HepG2 (cell line): ENCODE measurements around the gene LRATD1. TPM values are rescaled to one million over a fixed set of nuclear protein-coding genes. Genes with fewer than 3 reads are reported as not detected.

Experiments
- ATAC-seq: fragments of 200-7000 bp; cut with Tn5 transposase; 3 replicates; pipeline ENCODE4 v1.9.1; 2020; ENCODE audit warnings: mild to moderate bottlenecking, moderate library complexity
- BruUV-seq: library from RNA; stranded (reverse); fragments of 400-500 nt; replicated peaks from 2 replicates; lab custom pipeline; 2021; lab: Mats Ljungman, UMichigan
- CTCF ChIA-PET: fragments of 300-600 bp; formaldehyde crosslinking; extraction: SDS; loops from one replicate; lab custom pipeline; 2021; ENCODE audit warnings: low total read pairs, inconsistent platforms, low intra/inter-chr PET ratio; lab: Yijun Ruan, JAX
- POLR2A ChIA-PET: fragments of 350-600 bp; sonication (Branson Sonifier 250); formaldehyde crosslinking; loops from one replicate; lab custom pipeline; 2020; ENCODE audit warnings: antibody characterized with exemption, inconsistent platforms; lab: Yijun Ruan, JAX
- DNase-seq: peaks from one replicate; pipeline ENCODE4 v3.0.0-alpha.2; 2015; ENCODE audit warnings: low spot score
- FAIRE-seq: peaks from 3 replicates; lab custom pipeline; 2011; peaks lifted over from hg19 to GRCh38; lab: Jason Lieb, UNC
- H2AFZ ChIP-seq: one replicate; pipeline ENCODE4 v1.6.1; 2011; ENCODE audit warnings: low read length, inconsistent platforms
- H3K27ac ChIP-seq: fragments of 300-600 bp; 3 replicates; pipeline ENCODE4 v1.8.0; 2011; ENCODE audit warnings: mixed run types, mild to moderate bottlenecking, mixed read lengths, low read length, inconsistent platforms; ENCODE audit not compliant: insufficient read depth; ENCODE audit errors: extremely low read length
- H3K27me3 ChIP-seq, 2 experiments: fragments of 200-600 bp in 1 of 2; 2 replicates in 1 of 2; 3 replicates in 1 of 2; pipeline versions ENCODE4 v1.6.0 to v1.8.0; 2011; ENCODE audit warnings: low read length in 2 of 2, mild to moderate bottlenecking in 2 of 2, moderate library complexity in 2 of 2, inconsistent platforms in 1 of 2; ENCODE audit not compliant: insufficient read depth in 2 of 2, control insufficient read depth in 1 of 2
- H3K36me3 ChIP-seq, 2 experiments: fragments of 200-600 bp in 1 of 2; replicated peaks in 1 of 2; 2 replicates in 1 of 2; 3 replicates in 1 of 2; pipeline versions ENCODE4 v1.5.1 to v1.8.0; 2011; ENCODE audit warnings: low read length in 2 of 2, inconsistent platforms in 1 of 2; ENCODE audit not compliant: insufficient read depth in 2 of 2, control insufficient read depth in 1 of 2
- H3K4me1 ChIP-seq: 2 replicates; pipeline ENCODE4 v1.5.1; 2012; ENCODE audit warnings: low read length, inconsistent platforms; ENCODE audit not compliant: insufficient read depth
- H3K4me2 ChIP-seq: 2 replicates; pipeline ENCODE4 v1.6.0; 2011; ENCODE audit warnings: low read depth, low read length, inconsistent platforms
- H3K4me3 ChIP-seq, 3 experiments: fragments of 200-600 bp in 1 of 3; sonication (generic), shearing (Covaris generic) in 1 of 3; replicated peaks in 1 of 3; 2 replicates each; pipeline ENCODE4 v1.5.1; 2011 to 2016; ENCODE audit warnings: low read length in 3 of 3, inconsistent platforms in 2 of 3, low read depth in 2 of 3, mild to moderate bottlenecking in 2 of 3, control low read depth in 1 of 3, mixed read lengths in 1 of 3; ENCODE audit not compliant: insufficient read depth in 1 of 3
- H3K79me2 ChIP-seq: one replicate; pipeline ENCODE4 v1.6.1; 2011; ENCODE audit warnings: low read length, inconsistent platforms; ENCODE audit not compliant: insufficient read depth
- H3K9ac ChIP-seq: 2 replicates; pipeline ENCODE4 v1.6.0; 2011; ENCODE audit warnings: mild to moderate bottlenecking, low read depth, low read length, inconsistent platforms; ENCODE audit not compliant: insufficient read depth
- H3K9me3 ChIP-seq: 2 replicates; pipeline ENCODE4 v1.5.1; 2012; ENCODE audit warnings: mild to moderate bottlenecking, low read length
- H4K20me1 ChIP-seq: 2 replicates; pipeline ENCODE4 v1.6.0; 2011; ENCODE audit warnings: inconsistent platforms, mild to moderate bottlenecking, low read length, moderate library complexity; ENCODE audit not compliant: insufficient read depth
- EP300 ChIP-seq, 3 experiments: sonication (generic) in 1 of 3; formaldehyde crosslinking in 1 of 3; IDR thresholded peaks; 2 replicates each; pipeline versions ENCODE4 v1.5.1 to v1.6.1; 2011 to 2020; ENCODE audit warnings: low read depth in 2 of 3, low read length in 2 of 3, borderline replicate concordance in 1 of 3, improper control_type of control experiment in 1 of 3, mild to moderate bottlenecking in 1 of 3, missing genetic modification reagents in 1 of 3, moderate library complexity in 1 of 3
- RBAK ChIP-seq: sonication (generic); formaldehyde crosslinking; IDR thresholded peaks from 2 replicates; pipeline ENCODE4 v1.5.1; 2020; ENCODE audit warnings: mild to moderate bottlenecking, missing genetic modification reagents
- RXRB ChIP-seq: IDR thresholded peaks from 2 replicates; pipeline ENCODE4 v1.6.1; 2016; ENCODE audit warnings: borderline replicate concordance, missing genetic modification reagents, missing compliant biosample characterization
- TBP ChIP-seq: sonication (generic); formaldehyde crosslinking; IDR thresholded peaks from 2 replicates; pipeline ENCODE4 v1.5.0; 2020; ENCODE audit warnings: missing genetic modification reagents
- TBX3 ChIP-seq: fragments of 450-650 bp; IDR thresholded peaks from 2 replicates; pipeline ENCODE4 v1.6.1; 2017; ENCODE audit warnings: antibody characterized with exemption, mild to moderate bottlenecking, inconsistent platforms, borderline replicate concordance
- ZBTB3 ChIP-seq: sonication (generic); formaldehyde crosslinking; IDR thresholded peaks from 2 replicates; pipeline ENCODE4 v1.4.0; 2020; ENCODE audit warnings: low read depth, mild to moderate bottlenecking, moderate library complexity, missing genetic modification reagents, borderline replicate concordance
- ZNF10 ChIP-seq: sonication (generic); formaldehyde crosslinking; IDR thresholded peaks from 2 replicates; pipeline ENCODE4 v1.4.0; 2020; ENCODE audit warnings: mild to moderate bottlenecking, low read depth, missing genetic modification reagents, borderline replicate concordance
- ZNF253 ChIP-seq: sonication (generic); formaldehyde crosslinking; IDR thresholded peaks from 2 replicates; pipeline ENCODE4 v1.8.0; 2022; ENCODE audit warnings: mild to moderate bottlenecking, missing genetic modification reagents, borderline replicate concordance
- ZNF317 ChIP-seq: sonication (generic); formaldehyde crosslinking; IDR thresholded peaks from 2 replicates; pipeline ENCODE4 v1.5.0; 2020; ENCODE audit warnings: mild to moderate bottlenecking, missing genetic modification reagents
- ZNF441 ChIP-seq: sonication (generic); formaldehyde crosslinking; IDR thresholded peaks from 2 replicates; pipeline ENCODE4 v1.7.0; 2021; ENCODE audit warnings: missing genetic modification reagents, borderline replicate concordance
- whole genome bisulfite sequencing: methylation state at CpG from one replicate; pipeline ENCODE4 v1.1.6; 2017; ENCODE audit warnings: low lambda C conversion rate; 5-methylcytosine and 5-hydroxymethylcytosine counted together
- in situ Hi-C: cut with HindIII; loops from 2 replicates; pipeline ENCODE4 v1.10.0; 2017; ENCODE audit warnings: low pct_unique_long_range_greater_than_20kb; ENCODE audit not compliant: extremely low pct_ligation_motif_present
- intact Hi-C: fragments of 100-400 bp; cut with micrococcal nuclease; formaldehyde crosslinking; loops from one replicate; pipeline ENCODE4 v1.10.0; 2022; ENCODE audit not compliant: unreplicated experiment
- polyA plus RNA-seq, 8 experiments: library from polyadenylated mRNA; depleted of rRNA in 3 of 8; stranded (reverse) in 7 of 8; unstranded in 1 of 8; fragments of >200 nt; fragmentation: Illumina TruSeq in 4 of 8; extraction: Trizol in 4 of 8; gene quantifications; 2 replicates each; pipeline versions ENCODE4 v1.2.1 to v1.2.3, GENCODE V29; 2011 to 2016; ENCODE audit warnings: low read depth in 4 of 8, missing spikeins in 1 of 8, mixed read lengths in 1 of 8; ENCODE audit not compliant: insufficient read depth in 1 of 8
- total RNA-seq, 5 experiments: library from RNA; depleted of rRNA; stranded (reverse); fragments of >200 nt; fragmentation: Illumina TruSeq; extraction: Trizol; gene quantifications; 2 replicates each; pipeline ENCODE4 v1.2.3, GENCODE V29; 2016; ENCODE audit warnings: low read depth in 1 of 5
- TF ChIP-seq, protein P1 (sequence below): sonication (generic); formaldehyde crosslinking; IDR thresholded peaks from 2 replicates; pipeline ENCODE4 v1.5.0; 2020; ENCODE audit warnings: missing genetic modification reagents, mild to moderate bottlenecking, borderline replicate concordance

LRATD1 gene
- total and polyA plus RNA-seq, 2 of the 13 experiments (the other 11 are each of a cell fraction or from before 2014, with no cell fraction given) = 0.07 TPM; not detected in 1

DNA sequence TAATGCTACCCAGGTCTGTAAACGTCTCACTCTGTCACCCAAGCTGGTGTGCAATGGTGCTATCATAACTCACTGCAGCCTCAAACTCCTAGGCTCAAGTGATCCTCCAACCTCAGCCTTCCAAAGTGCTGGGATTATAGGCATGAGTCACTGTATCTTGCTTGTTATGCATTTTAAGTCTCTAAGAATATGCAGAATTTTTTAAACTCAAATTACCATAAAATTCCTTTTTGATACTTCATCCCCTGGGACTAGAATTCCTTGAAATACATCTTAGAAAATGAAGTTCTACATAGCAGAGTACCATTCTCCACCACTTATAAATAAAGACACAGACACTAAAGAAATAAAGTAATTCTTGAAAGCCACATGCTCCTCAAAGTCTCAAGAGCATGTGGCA, 30.2 kb upstream of the LRATD1 start:
- CTCF ChIA-PET = no interaction called here
- Histone ChIP-seq H3K27me3 (no peaks in the 10 kb centered on the region), H3K36me3 (no peaks in the 10 kb centered on the region), H3K27ac (no peak overlapping the region), H3K4me2 (no peak overlapping the region), H2AFZ (no peak overlapping the region), H3K4me3 (no peak overlapping the region), H3K4me1 (no peaks in the 10 kb centered on the region), H3K9me3 (no peaks in the 10 kb centered on the region), H4K20me1 (no peaks in the 10 kb centered on the region), H3K9ac (no peak overlapping the region), H3K79me2 (no peaks in the 10 kb centered on the region)
- TF ChIP-seq ZBTB3 (CRISPR knock-in tag) (no peak), TBX3 (no peak), RBAK (no peak)
- WGBS = 0% methylated on average over 1 of the region's 1 CpG
- ATAC-seq = no peak
- intact Hi-C loops (no loop called here), in situ Hi-C loops (no loop called here)
- FAIRE-seq = no peak
- POLR2A ChIA-PET = no interaction called here
- no peak for DNase-seq
- BruUV-seq = no TSS peak

GRCh38 chr2:14603676-14604075, 28.8 kb upstream of the LRATD1 start:
- Histone ChIP-seq H3K4me1 (no peaks in the 10 kb centered on the region), H3K36me3 (no peaks in the 10 kb centered on the region), H2AFZ (no peak overlapping the region), H3K9me3 (no peaks in the 10 kb centered on the region), H3K27ac (no peak overlapping the region), H3K4me3 (no peak overlapping the region), H3K27me3 (no peaks in the 10 kb centered on the region), H4K20me1 (no peaks in the 10 kb centered on the region), H3K79me2 (no peaks in the 10 kb centered on the region), H3K9ac (no peak overlapping the region), H3K4me2 (no peak overlapping the region)
- POLR2A ChIA-PET = no interaction called here
- ATAC-seq (no peak), FAIRE-seq (no peak), DNase-seq (no peak)
- CTCF ChIA-PET = no interaction called here
- no TSS peak for BruUV-seq
- intact Hi-C loops = no loop called here
- TF ChIP-seq TBP (CRISPR knock-in tag) (no peak), ZNF441 (CRISPR knock-in tag) (no peak), EP300 (IDR thresholded peaks at IDR 0.05; ENCODE audit: low read depth in 2 of 2, low read length in 2 of 2) (no peak), EP300 (CRISPR knock-in tag; IDR thresholded peaks at IDR 0.05; ENCODE audit: borderline replicate concordance) (no peak), ZNF317 (CRISPR knock-in tag) (no peak), ZNF10 (CRISPR knock-in tag) (no peak), ZNF253 (no peak), RXRB (CRISPR knock-in tag) (no peak)
- TF ChIP-seq, protein P1, sequence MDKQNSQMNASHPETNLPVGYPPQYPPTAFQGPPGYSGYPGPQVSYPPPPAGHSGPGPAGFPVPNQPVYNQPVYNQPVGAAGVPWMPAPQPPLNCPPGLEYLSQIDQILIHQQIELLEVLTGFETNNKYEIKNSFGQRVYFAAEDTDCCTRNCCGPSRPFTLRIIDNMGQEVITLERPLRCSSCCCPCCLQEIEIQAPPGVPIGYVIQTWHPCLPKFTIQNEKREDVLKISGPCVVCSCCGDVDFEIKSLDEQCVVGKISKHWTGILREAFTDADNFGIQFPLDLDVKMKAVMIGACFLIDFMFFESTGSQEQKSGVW (CRISPR knock-in tag) = no peak
- in situ Hi-C loops = no loop called here
- 2% methylated on average over 2 of the region's 2 CpGs for WGBS
